Measurements from ENCODE around the gene IGFL3. TPM values are rescaled to one million over a fixed set of nuclear protein-coding genes. Genes with fewer than 3 reads are reported as not detected.

Gene IGFL3
- total RNA-seq, 4 donors from 2014 or later, result not detected

- TF ChIP-seq CTCF (IDR thresholded peaks at IDR 0.05; ENCODE audit: low read depth), result no peak
Observed at GRCh38 chr19:46081928-46082727, 42.4 kb downstream of the IGFL3 start.

GRCh38 chr19:46080561-46080960 is 43.9 kb downstream of the IGFL3 start:
- no peak for TF ChIP-seq CTCF (IDR thresholded peaks at IDR 0.05; ENCODE audit: low read depth)

- no peak for TF ChIP-seq CTCF (IDR thresholded peaks at IDR 0.05; ENCODE audit: low read depth)
Observed at GRCh38 chr19:46079576-46079975, 44.9 kb downstream of the IGFL3 start.

- TF ChIP-seq CTCF (IDR thresholded peaks at IDR 0.05; ENCODE audit: low read depth), result no peak
Observed at GRCh38 chr19:46077815-46078167, 46.7 kb downstream of the IGFL3 start.

GRCh38 chr19:46076951-46077814 is 47.3 kb downstream of the IGFL3 start:
- no peak for TF ChIP-seq CTCF (IDR thresholded peaks at IDR 0.05; ENCODE audit: low read depth)

GRCh38 chr19:46076031-46076880 is 48.2 kb downstream of the IGFL3 start:
- no peak for TF ChIP-seq CTCF (IDR thresholded peaks at IDR 0.05; ENCODE audit: low read depth)
